SK-N-SH treated with all-trans-retinoic acid at 6 μM for 48 hours (cell line): ENCODE data around the gene NSUN6.

Experiments used
- ATAC-seq: fragments of 200-7000 bp; cut with Tn5 transposase; 3 replicates; pipeline ENCODE4 v1.9.1; 2020; ENCODE audit warnings: mild to moderate bottlenecking, moderate library complexity
- BACH2 ChIP-seq: fragments of 250-450 bp; sonication (Bioruptor Pico); IDR thresholded peaks from 2 replicates; pipeline ENCODE4 v1.9.0; 2021; ENCODE audit warnings: mild to moderate bottlenecking, borderline replicate concordance
- ESRRG ChIP-seq: fragments of 250-450 bp; sonication (Bioruptor Pico); IDR thresholded peaks from 2 replicates; pipeline ENCODE4 v1.6.1; 2021; ENCODE audit warnings: mild to moderate bottlenecking
- ISL1 ChIP-seq: fragments of 250-450 bp; sonication (Bioruptor Pico); IDR thresholded peaks from 2 replicates; pipeline ENCODE4 v2.1.2; 2022; ENCODE audit warnings: mild to moderate bottlenecking, moderate library complexity
- PATZ1 ChIP-seq: fragments of 250-450 bp; sonication (Bioruptor Pico); IDR thresholded peaks from 2 replicates; pipeline ENCODE4 v1.8.0; 2020; ENCODE audit warnings: mild to moderate bottlenecking, moderate library complexity, borderline replicate concordance
- RARB ChIP-seq: fragments of 250-450 bp; sonication (Bioruptor Pico); IDR thresholded peaks from 2 replicates; pipeline ENCODE4 v1.8.0; 2021; ENCODE audit warnings: mild to moderate bottlenecking, moderate library complexity
- SNAI2 ChIP-seq: fragments of 250-450 bp; sonication (Bioruptor Pico); IDR thresholded peaks from 2 replicates; pipeline ENCODE4 v1.5.0; 2020; ENCODE audit warnings: mild to moderate bottlenecking, moderate library complexity
- ZFP30 ChIP-seq: fragments of 450-650 bp; formaldehyde crosslinking; IDR thresholded peaks from 2 replicates; pipeline ENCODE4 v1.5.0; 2022; ENCODE audit warnings: mild to moderate bottlenecking, moderate library complexity
- ZNF70 ChIP-seq: fragments of 450-650 bp; formaldehyde crosslinking; IDR thresholded peaks from 2 replicates; pipeline ENCODE4 v1.5.0; 2020; ENCODE audit warnings: mild to moderate bottlenecking, moderate library complexity
- ZNF8 ChIP-seq: fragments of 450-650 bp; formaldehyde crosslinking; IDR thresholded peaks from 2 replicates; pipeline ENCODE4 v1.5.0; 2020; ENCODE audit warnings: mild to moderate bottlenecking, moderate library complexity
- TF ChIP-seq, protein P1 (sequence below): fragments of 250-450 bp; sonication (Bioruptor Pico); IDR thresholded peaks from 2 replicates; pipeline ENCODE4 v1.8.0; 2021; ENCODE audit warnings: low read depth, mild to moderate bottlenecking, moderate library complexity, borderline replicate concordance

The NSUN6 gene

DNA sequence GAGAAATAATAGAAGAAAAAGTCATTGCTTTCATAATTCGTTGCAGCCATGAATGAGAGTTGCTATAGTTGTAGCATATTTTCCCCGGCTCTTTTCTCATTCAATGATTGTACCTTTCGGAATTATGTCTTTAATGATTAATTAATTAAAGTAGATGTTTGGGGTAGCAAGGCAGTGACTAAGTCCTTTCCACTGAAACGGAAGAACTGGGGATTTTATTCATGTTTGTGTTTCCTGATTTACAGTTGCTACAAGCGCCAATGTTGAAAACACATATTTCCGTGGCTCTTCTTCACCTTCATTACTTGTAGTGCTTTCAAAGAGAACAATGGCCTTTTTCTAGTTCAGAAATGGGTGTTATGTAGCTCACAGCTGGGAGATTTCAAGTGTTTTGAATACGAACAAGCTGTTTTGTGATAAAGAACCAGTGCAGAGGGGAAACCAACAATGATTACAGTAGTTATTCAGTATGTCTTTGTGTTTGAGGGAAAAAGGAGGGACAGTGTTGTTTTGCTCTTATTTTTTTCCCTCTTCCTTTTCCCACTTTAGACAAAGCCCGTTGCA, 153.5 kb downstream of the NSUN6 start:
- TF ChIP-seq BACH2 (no peak), ZNF70 (CRISPR knock-in tag) (no peak), RARB (CRISPR knock-in tag) (no peak), ZFP30 (no peak), ZNF8 (no peak), ISL1 (no peak), SNAI2 (no peak), PATZ1 (no peak), ESRRG (CRISPR knock-in tag) (no peak)
- TF ChIP-seq, protein P1, sequence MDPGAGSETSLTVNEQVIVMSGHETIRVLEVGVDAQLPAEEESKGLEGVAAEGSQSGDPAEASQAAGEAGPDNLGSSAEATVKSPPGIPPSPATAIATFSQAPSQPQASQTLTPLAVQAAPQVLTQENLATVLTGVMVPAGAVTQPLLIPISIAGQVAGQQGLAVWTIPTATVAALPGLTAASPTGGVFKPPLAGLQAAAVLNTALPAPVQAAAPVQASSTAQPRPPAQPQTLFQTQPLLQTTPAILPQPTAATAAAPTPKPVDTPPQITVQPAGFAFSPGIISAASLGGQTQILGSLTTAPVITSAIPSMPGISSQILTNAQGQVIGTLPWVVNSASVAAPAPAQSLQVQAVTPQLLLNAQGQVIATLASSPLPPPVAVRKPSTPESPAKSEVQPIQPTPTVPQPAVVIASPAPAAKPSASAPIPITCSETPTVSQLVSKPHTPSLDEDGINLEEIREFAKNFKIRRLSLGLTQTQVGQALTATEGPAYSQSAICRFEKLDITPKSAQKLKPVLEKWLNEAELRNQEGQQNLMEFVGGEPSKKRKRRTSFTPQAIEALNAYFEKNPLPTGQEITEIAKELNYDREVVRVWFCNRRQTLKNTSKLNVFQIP (CRISPR knock-in tag) = no peak
- TF ChIP-seq, all 23 proteins: peak for 0
- ATAC-seq = no peak
